ENCODE measurements around the gene PHPT1.
A peak's percentile ranks its signal among the peaks of the same experiment; 100 is the strongest.
"Not testable (repeated sequence)": the region's sequence is repeated elsewhere in the genome, so short reads cannot be mapped to it uniquely, and the experiment has no call there.

The PHPT1 gene

DNA sequence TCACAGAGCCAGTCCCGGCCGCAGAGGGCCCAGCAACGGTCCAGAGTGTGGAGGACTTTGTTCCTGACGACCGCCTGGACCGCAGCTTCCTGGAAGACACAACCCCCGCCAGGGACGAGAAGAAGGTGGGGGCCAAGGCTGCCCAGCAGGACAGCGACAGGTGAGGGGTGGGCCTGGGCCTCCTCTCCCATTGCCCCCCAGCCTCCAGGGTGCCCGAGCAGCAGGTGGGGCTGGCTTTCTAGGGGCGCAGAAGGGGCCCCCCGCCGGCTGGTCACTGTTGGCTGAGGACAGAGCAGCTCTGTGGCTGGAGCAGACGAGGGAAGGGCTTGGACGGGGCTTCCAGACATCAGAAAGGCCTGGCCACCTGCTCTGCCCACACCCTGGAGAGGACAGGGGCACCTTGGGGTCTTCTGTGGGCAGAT is 11.3 kb upstream of the PHPT1 start:
- DNase-seq = not testable (repeated sequence)

DNA sequence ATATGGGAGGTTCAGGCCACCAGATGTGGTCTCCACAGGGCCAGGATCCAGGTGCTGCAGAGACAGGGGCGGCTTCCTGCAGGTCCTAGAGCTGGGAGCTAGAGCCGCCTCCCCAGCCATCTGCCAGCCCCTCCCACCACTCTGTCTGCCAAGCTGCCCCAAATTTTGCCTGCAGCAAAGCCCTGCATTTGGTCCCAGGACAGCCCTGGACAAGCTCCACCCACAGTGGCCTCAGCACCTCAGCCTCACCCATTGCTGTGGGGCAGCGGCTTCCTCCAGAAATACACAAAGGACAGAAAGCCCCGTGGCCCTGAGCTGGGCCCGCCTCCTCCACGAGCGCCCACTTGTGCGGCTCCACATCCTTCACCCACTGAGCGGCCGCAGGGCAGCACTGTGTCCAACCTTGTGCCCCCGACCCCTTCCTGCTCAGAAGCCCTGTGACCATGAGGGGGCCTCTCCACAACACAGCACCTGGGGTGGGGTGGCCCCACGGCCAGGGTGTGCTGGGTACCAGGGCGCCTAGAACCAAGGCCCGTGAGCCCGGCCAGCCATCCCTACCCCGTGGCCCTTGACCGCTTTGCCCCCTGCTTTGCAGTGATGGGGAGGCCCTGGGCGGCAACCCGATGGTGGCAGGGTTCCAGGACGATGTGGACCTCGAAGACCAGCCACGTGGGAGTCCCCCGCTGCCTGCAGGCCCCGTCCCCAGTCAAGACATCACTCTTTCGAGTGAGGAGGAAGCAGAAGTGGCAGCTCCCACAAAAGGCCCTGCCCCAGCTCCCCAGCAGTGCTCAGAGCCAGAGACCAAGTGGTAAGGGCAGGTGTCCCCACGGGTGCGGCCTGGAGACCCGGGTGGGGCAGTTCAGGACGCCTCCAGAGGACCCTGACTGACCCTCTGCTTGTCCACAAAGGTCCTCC is 10.6 kb upstream of the PHPT1 start:
- no peak for DNase-seq

DNA sequence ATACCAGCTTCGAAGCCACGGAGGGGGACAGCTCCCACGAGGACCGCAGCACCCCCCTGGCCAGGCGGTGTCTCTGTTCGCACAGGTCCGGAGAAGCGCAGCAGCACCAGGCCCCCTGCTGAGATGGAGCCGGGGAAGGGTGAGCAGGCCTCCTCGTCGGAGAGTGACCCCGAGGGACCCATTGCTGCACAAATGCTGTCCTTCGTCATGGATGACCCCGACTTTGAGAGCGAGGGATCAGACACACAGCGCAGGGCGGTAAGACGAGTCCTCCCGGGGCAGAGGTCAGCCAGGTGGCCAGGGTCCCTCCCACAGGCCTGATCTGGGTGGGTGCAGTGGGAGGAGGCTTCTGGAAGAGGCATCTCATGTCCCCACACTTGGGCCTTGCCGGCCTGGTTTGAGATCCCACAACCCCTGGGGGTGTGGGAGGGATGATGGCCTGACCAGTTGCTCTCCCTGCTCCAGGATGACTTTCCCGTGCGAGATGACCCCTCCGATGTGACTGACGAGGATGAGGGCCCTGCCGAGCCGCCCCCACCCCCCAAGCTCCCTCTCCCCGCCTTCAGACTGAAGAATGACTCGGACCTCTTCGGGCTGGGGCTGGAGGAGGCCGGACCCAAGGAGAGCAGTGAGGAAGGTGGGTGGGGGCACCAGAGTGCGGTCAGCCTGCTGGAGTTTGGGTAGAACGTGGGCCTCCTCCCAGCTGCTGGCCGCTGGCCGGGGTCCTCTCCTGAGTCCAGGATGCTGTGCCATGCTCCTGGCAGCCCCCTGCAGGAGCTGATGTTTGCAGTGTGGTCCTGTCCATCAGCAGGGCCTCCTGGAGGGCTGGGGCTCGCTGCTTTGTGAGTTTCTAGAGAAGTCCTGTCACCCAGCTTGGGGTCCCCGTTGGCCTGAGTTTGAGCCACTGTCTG is 9.7 kb upstream of the PHPT1 start:
- no peak for DNase-seq

DNA sequence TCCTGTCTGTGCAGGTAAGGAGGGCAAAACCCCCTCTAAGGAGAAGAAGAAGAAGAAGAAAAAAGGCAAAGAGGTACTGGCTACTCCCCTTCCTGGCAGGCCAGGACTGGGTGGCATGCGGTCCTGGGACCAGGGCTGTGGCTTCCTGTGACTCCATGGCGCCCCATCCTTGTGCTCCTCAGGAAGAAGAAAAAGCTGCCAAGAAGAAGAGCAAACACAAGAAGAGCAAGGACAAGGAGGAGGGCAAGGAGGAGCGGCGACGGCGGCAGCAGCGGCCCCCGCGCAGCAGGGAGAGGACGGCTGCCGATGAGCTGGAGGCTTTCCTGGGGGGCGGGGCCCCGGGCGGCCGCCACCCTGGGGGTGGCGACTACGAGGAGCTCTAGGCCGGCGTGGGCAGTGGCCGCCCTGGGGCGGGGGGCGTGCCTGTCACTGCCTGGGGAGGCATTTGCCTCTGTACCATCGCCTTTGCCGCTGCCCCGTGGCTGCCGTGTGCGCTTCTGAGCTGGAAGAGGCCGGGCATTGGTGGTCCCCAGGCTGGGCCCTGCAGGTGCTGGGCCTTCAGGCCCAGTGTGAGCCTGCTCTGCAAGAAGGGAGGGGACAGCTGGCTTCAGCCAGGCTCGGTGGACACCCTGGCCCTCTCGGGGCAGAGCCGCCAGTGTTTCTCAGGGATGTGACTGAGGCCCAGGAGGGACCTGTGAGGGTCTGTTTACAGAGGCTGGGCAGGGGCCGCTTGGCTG is 8.9 kb upstream of the PHPT1 start:
- DNase-seq = no peak

DNA sequence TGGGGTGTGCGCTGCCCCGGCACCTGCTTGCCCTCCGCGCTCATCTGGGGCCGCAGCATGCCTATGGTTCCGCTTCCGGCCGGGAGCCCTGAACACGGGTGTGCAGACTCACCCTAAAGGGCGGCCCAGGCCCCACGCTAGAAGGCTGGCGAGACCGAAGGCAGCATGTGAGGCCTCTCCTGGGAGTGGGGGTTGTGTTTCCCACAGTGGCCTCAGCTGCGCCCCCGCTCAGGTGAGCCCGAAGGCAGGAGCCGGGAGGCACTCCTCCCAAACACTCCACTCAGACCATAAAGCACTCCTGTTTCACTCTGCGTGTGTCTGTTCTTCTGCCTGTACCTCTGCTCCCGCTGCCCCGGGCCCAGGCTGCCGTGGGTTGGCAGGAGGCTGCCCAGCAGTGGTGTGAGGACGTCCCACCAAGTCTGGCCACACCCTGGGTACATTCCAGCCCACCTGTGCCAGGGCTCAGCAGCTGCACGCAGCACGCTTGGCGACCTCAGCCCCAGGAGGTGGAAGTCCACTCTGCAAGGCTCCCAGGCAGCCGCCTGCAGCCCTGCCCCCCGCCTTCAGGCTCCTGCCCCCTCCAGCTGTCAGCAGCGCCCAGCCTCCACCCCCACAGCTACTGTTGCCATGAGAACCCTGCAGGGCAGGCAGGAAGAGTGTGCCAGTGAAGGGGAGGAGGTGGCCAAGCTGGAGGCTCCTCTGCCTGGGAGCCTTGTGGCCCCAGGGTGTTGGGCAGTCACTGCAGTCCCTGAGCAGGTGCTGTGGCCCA is 8.1 kb upstream of the PHPT1 start:
- no peak for DNase-seq

DNA sequence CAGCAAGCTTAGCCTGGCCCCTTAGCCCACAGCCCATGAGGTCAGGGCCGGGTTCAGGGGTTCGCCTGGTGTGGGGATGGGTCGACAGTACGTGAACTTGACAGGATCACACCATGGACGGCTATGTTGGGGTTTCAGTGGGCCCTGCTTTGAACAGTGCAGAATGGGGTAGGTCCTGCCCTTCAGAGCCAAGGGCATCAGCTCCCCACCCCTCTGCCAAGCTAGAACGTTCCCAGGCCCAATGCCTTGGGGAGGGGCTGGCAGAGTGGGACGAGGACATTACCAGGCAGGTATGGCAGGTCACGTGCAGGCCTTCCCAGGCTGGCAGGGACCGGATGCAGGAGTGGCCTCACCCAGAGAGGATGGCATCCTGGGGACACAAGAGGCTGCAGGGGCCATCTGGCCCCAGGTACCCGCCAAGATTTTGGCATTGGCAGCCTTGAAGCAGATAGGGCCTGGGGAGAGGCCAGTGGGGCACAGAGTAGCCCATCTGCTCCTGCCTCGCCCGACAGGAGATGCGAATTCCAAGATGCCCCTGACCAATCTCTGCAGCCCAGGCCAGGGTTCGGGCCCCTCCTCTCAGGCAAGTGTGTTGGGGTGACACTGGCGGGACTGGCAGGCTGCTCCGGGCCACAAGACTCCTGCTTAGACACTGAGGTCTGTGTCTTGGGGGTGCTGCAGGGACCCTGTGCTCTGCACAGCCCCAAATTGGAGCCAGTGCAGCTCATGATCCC is 7.4 kb upstream of the PHPT1 start:
- not testable (repeated sequence) for DNase-seq

DNA sequence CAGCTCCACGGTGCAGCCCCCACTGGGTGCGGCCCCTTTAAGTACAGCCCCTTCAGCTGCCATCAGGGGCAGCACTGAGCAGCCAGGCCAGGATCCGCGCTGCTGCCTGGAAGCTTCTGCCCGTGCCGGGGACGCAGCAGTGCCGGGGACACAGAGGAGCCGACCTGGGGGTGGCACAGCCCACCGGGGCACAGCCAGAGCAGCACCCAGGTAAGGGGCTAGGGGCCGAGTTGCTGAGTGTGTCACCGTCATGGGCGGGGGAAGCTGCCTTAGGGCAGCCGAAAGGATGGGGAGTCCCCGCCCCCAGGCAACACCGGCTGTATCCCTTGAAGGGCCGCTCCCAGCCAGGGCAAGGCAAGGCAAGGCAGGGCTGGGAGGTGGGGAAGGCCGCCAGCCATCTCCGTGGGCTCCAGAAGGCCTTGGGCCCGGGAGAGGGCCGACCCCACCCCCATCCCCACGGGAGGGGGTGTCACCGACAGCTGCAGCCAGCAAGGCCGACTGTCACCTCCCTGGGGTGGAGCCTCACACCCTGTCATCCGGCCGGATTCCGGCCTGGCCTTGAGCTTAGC is 6.7 kb upstream of the PHPT1 start, which contains the start of gene AJM1:
AJM1 (plus strand) TSS at position 99 of the 569 bp plus-strand sequence. CDS start 1,937 bp downstream, outside the sequence.
- DNase-seq = peak; percentile 83

DNA sequence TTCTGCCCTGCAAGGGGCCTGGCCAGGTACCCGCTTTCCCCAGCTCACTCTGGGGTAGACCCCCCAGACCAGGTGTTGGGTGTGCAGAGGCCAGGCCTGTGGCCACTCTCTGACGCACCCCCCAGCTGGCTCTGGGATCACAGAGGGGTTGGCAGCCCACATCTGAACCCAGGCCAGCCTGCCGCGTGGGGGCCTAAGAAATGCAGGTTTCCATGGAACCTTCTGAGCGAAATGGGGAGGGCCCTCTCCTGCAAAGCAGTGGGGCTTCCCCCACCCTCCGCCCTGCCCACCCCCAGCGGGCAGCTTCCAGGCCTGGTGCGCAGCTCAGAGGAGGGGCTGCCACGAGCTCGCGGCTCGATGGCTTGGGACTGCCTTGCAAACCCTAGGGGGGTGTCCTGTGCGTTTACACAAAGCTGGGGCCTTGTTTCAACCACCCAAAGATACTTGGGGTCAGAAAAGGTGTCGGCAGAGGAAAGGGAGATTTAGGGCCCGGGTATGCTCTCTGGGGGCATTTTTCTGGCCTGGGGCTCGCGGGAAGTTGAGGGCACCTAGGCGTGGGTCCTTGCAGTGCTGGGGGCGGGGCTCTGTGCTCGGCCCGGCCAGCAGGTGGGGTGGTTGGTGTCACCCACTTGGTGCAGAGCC is 5.9 kb upstream of the PHPT1 start:
- DNase-seq = not testable (repeated sequence)

DNA sequence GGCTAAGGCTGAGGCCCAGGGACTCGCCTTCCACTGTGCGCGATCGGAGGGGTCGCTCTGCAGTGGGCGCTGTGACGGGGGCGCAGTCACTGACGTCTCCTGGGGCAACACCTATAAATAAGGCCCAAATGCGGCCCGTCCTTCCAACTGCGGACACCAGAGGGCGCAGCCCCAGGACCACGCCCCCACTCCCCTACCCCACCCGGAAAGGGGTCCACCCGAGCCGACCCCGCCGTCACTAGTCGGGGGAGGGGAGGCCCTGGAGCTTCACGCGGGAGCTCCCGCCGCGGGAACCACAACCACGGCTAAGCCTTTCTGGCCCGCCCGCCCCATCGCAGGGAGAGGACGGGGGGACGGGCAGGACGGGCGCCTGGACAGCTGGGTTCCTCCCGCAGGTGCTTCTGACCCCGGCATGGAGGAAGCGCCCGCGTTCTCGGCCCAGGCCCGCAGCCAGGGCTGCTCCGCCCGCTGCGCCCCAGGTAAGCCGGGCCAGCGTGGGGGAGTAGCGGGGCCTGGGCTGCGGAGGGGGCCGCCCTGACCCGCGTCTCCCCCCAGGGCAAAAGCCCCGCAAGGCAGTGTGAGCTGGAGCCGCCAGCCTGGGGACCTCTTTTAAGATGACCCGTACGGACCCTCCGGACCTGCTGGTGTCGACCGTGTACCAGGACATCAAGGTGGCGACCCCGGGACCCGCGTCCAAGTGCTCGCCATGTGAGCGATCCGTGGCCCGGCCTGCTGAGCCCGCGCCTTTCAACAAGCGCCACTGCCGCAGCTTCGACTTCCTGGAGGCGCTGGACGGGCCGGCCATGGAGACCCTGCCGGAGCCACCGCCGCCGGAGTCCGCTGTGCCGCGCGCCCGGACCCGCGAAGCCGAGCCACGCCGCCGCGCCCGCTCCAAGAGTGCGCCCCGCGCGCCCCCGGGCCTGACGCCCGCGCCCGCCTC is 5.1 kb upstream of the PHPT1 start:
- peak; percentile 70 for DNase-seq

DNA sequence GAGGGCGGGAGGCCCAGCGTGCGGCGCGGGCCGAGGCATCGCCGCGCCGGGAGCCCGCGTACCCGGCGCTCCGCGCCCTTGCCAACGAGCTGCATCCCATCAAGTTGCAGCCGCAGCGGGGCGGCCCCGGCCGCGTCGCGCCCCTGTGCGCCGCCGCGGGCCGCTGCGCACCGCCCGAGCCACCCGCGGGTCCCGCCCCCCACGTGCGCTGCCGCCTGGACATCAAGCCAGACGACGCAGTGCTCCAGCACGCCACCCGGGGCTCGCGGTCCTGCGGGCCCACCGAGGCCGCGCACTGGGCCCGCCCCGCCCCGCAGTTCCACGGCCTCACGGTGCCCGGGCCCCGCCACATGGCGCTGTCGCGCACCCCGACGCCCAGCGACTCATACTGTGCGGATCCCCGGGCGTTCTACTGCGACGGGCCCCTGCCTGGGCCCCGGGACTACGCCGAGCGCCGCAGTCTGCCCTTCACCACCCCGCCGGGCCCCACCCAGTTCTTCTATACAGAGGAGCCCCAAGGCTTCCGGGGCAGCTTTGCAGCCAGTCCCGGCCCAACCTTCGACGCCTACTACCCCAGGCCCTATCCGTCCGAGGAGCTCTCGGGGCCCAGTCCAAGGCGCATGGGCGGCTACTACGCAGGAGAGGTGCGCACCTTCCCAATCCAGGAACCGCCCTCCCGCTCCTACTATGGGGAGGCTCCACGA is 4.3 kb upstream of the PHPT1 start:
- DNase-seq = no peak

DNA sequence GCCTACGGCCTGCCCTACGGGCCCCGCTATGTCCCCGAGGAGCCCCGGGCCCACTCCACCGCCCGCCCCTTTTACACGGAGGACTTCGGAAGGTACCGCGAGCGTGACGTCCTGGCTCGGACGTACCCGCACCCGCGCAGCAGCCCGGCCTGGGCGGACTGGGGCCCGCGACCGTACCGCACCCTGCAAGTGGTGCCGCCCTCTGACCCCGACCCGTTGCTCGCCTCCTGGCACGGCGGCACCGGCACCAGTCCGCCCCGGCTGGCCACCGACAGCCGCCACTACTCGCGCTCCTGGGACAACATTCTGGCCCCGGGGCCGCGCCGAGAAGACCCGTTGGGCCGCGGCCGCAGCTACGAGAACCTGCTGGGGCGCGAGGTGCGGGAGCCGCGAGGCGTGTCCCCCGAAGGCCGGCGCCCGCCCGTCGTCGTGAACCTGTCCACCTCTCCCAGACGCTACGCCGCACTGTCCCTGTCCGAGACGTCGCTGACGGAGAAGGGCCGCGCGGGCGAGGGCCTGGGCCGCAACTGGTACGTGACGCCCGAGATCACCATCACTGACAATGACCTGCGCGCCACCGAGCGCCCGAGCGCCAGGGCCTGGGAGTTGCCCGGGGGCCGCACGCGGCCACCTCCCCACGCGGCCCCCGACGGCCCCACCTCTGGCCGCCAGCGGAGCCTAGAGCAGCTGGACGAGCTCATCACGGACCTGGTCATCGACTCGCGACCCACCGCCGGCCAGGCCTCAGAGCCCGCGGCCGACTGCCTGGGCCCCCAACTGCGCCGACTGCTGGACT is 3.5 kb upstream of the PHPT1 start:
- no peak for DNase-seq

DNA sequence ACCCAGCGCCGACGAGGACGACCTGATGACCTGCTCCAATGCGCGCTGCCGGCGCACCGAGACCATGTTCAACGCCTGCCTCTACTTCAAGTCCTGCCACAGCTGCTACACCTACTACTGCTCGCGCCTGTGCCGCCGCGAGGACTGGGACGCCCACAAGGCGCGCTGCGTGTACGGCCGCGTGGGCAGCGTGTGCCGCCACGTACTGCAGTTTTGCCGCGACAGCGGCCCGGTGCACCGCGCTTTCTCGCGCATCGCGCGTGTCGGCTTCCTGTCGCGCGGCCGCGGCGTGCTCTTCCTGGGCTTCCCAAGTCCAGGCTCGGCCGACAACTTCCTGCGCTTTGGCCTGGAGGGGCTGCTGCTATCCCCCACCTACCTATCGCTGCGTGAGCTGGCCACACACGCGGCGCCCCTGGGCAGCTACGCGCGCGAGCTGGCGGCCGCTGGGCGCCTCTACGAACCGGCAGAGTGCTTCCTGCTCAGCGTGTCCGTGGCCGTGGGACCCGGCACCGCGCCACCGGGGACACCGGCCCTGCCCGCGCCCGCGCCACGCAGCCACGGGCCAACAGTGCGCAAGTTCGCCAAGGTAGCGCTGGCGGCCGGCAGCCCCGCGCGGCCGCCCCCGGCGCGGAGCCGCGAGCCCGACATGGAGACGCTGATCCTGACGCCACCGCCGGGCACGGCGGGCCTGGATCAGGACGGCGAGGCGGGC is 2.7 kb upstream of the PHPT1 start:
- DNase-seq = no peak

DNA sequence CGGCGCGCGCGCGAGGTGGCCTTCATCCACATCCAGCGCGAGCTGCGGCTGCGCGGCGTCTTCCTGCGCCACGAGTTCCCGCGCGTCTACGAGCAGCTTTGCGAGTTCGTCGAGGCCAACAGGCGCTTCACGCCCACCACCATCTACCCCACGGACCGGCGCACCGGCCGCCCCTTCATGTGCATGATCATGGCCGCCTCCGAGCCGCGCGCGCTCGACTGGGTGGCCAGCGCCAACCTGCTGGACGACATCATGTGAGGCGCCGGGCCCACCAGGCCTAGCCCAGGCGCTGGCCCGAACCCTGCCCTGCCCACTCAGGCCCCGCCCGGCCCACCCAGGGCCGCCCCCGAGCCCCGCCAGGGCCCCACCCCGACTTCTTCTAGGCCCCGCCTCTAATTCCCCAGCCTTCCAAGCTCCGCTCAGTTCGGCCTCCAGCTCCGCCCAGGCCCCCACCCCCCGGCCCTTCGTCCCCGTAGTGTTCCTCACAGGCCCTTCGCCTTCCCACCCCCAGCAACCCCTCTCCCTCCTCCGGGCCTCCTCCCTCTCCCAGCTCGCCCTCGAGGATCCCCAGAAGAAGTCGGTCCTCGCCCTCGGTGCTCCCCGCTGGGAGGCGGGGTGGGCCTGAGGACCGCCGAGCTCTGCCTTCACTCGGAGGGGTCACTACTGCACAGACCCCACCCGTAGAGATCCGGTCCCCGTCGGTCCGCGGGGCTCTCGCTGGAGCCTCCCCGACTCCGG is 2.0 kb upstream of the PHPT1 start:
- no peak for DNase-seq

DNA sequence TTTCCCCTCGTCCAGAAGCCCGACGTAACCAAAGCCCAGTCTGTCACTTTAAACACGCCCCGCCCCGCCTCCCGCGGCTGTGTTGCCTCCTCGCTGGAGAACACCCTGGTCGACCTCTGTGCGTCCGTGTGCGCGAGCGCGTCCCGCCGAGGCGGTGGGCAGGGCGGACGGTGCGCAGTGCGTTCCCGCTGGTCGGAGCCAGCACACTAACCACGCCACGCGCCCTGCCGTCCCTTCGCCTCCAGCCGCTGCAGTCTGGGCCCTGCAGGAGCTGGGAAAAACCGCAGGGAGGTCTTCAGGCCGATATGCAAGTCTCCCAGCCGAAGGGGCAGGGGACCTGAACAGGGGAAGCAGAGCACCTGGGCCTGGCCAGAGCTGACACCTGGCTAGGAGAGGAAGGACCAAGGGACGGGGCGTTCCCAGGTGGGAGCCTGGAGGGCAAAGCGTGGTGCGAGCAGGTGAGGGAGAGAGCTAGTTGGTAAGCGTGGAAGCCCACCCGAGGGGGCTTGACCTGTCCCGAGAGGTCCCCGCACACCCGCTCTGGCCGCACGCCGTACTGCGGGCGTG is 1.3 kb upstream of the PHPT1 start:
- peak; percentile 79 for DNase-seq

DNA sequence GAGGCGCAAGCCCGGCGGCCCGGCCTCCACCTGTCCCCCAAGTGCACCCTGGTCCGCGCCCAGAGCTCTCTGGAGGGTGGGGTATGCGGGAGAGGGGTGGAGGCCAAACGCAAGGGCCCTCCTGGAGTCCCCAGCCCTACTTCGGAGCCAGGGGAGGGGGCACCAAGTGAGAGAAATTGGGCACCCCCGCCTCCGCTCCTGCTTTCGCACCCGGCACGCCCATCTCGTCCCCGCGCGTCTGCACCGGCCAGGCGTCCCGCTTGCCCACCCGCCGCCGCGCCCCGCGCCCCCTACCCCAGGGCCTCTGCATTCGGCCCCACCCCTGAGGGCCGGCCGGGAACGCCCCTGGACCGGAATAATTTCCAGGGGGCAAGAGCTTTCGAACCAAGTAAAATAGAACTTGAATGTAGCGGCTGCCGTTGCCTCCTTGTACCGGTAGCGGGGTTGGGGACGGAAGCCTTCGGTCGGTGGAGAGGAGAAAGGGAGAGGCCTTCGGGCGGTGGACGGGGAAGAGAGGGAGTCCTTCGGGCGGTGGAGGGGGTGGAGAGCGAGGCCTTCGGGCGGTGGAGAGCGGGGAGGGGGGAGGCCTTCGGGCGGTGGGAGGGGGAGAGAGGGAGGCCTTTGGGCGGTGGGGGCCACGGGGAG is 694 bp upstream of the PHPT1 start:
- DNase-seq = peak; percentile 57
